ENCODE measurements around the gene RAD51B. TPM values are rescaled to one million over a fixed set of nuclear protein-coding genes. Genes with fewer than 3 reads are reported as not detected.
A peak's percentile ranks its signal among the peaks of the same experiment; 100 is the strongest.

RAD51B gene
- total and polyA plus RNA-seq, 7 donors: 2.4 to 24.4 (median 7.1) TPM

- no peaks in the 10 kb centered on the region for H3K36me3 ChIP-seq
- peak overlapping the region in 1 of 4 donors; percentile 92 for H3K27ac ChIP-seq
- WGBS, 2 donors: 85 to 87% methylated on average over 13 of the region's 13 CpGs
- H3K27me3 ChIP-seq: no peaks in the 10 kb centered on the region
- no peak overlapping the region for H3K4me3 ChIP-seq
- no peak for DNase-seq
- H3K4me1 ChIP-seq: peaks cover 0 to 39% (median 35%) of the 10 kb centered on the region in 4 donors
- no peaks in the 10 kb centered on the region for H3K9me3 ChIP-seq
- TF ChIP-seq EP300 (IDR thresholded peaks at IDR 0.05) (no peak), POLR2AphosphoS5 (IDR thresholded peaks at IDR 0.05) (no peak)
- intact Hi-C loops (cut with DNase I): no loop called here
Observed at GRCh38 chr14:68583548-68584280, 764.1 kb downstream of the RAD51B start.

GRCh38 chr14:68584786-68585185 lies 765.2 kb downstream of the RAD51B start:
- peaks cover 0 to 49% (median 46%) of the 10 kb centered on the region in 4 donors for H3K4me1 ChIP-seq
- TF ChIP-seq POLR2AphosphoS5 (IDR thresholded peaks at IDR 0.05): no peak
- no peak for TF ChIP-seq EP300 (IDR thresholded peaks at IDR 0.05)
- no peak for TF ChIP-seq CTCF (IDR thresholded peaks at IDR 0.05)
- TF ChIP-seq POLR2A (IDR thresholded peaks at IDR 0.05): no peak
- peak overlapping the region; percentile 64 to 92 (median 89) for H3K27ac ChIP-seq
- WGBS, 2 donors: 93 to 95% methylated on average over 4 of the region's 4 CpGs
- no peaks in the 10 kb centered on the region for H3K9me3 ChIP-seq
- no peak overlapping the region for H3K4me3 ChIP-seq
- H3K27me3 ChIP-seq: no peaks in the 10 kb centered on the region
- DNase-seq: no peak
- intact Hi-C loops (cut with DNase I): loop anchor here (5.0 kb wide), 3 partner anchors 197 to 442 kb away; no protein-coding TSS in a partner anchor
- no peaks in the 10 kb centered on the region for H3K36me3 ChIP-seq

GRCh38 chr14:68585690-68586089 lies 766.1 kb downstream of the RAD51B start:
- intact Hi-C loops (cut with DNase I): loop anchor here (5.0 kb wide), 3 partner anchors 198 to 443 kb away; no protein-coding TSS in a partner anchor
- no peak for TF ChIP-seq CTCF (IDR thresholded peaks at IDR 0.05)
- TF ChIP-seq POLR2A (IDR thresholded peaks at IDR 0.05): no peak
- no peak for TF ChIP-seq POLR2AphosphoS5 (IDR thresholded peaks at IDR 0.05)
- TF ChIP-seq EP300 (IDR thresholded peaks at IDR 0.05): no peak
- H3K4me3 ChIP-seq: no peak overlapping the region
- H3K27ac ChIP-seq: peak overlapping the region; percentile 64 to 92 (median 89)
- H3K4me1 ChIP-seq: peaks cover 0 to 58% (median 55%) of the 10 kb centered on the region in 4 donors
- no peak for DNase-seq
- 74 to 86% methylated on average over 16 of the region's 16 CpGs for WGBS, 2 donors
- no peaks in the 10 kb centered on the region for H3K27me3 ChIP-seq
- no peaks in the 10 kb centered on the region for H3K9me3 ChIP-seq
- H3K36me3 ChIP-seq: no peaks in the 10 kb centered on the region

- WGBS, 2 donors: 75 to 79% methylated on average over 13 of the region's 13 CpGs
- H3K27ac ChIP-seq: peak overlapping the region; percentile 64 to 92 (median 89)
- H3K4me3 ChIP-seq: no peak overlapping the region
- peaks cover 0 to 72% (median 65%) of the 10 kb centered on the region in 4 donors for H3K4me1 ChIP-seq
- H3K36me3 ChIP-seq: no peaks in the 10 kb centered on the region
- no peaks in the 10 kb centered on the region for H3K27me3 ChIP-seq
- no peaks in the 10 kb centered on the region for H3K9me3 ChIP-seq
- TF ChIP-seq CTCF (IDR thresholded peaks at IDR 0.05) (no peak), POLR2AphosphoS5 (IDR thresholded peaks at IDR 0.05) (peak; percentile 71 to 84 (median 78)), POLR2A (IDR thresholded peaks at IDR 0.05) (no peak), EP300 (IDR thresholded peaks at IDR 0.05) (peak; percentile 47 to 80 (median 68))
- peak; percentile 93 for DNase-seq
- intact Hi-C loops (cut with DNase I): loop anchor here (5.0 kb wide), 3 partner anchors 200 to 445 kb away; no protein-coding TSS in a partner anchor
Observed at GRCh38 chr14:68586896-68587751, 767.5 kb downstream of the RAD51B start.
